GM18505 (cell line): ENCODE measurements around the gene TBX4.

Experiments
- ATAC-seq: cut with Tn5 transposase; IDR thresholded peaks from one replicate; pipeline ENCODE4 v1.9.1; 2021; ENCODE audit not compliant: unreplicated experiment
- POLR2A ChIP-seq: IDR thresholded peaks from 4 replicates; pipeline ENCODE4 v1.6.1; 2011; ENCODE audit warnings: borderline replicate concordance; ENCODE audit not compliant: insufficient read depth, insufficient read length; ENCODE audit errors: extremely low read depth

Gene TBX4

DNA sequence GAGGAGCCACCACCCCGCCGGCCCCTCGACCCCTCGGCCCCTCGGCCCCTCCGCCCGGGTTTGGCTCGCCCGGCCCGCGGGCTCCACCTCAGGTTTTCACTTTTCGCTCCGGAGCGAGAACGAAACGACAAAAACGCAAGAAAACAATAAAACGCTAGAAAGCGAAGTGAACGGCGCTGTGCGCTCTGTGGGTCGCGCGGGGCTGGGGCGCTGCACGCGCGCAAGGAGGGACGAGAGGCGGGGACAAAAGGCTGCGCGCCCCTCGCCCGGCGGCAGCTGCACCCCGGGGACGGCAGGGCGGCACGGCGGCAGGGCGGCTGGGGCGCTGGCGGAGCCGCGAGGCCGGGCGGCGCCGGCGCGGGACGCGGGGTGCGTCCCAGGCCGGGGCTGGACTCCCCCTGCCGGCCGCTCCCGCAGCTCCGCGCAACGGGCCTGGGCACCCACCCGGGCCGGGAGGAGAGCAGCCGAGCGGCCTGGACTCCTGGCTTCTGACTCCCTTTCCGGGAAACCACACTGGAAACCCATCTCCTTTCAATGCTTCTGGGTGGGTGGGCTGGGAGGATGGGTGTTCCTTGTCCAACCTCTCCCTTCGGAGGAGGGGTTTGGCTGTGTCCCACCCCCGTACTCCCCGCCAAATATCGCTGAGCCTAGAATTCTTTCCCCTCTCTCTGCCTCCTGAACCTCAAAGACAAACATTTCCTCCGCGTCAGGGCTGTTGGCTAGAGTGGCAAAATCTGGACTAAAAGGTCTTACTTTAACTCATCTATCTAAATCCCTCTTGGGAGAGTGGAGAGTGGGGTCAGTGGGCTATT is 42.7 kb upstream of the TBX4 start:
- no peak for ATAC-seq
- TF ChIP-seq POLR2A = no peak

DNA sequence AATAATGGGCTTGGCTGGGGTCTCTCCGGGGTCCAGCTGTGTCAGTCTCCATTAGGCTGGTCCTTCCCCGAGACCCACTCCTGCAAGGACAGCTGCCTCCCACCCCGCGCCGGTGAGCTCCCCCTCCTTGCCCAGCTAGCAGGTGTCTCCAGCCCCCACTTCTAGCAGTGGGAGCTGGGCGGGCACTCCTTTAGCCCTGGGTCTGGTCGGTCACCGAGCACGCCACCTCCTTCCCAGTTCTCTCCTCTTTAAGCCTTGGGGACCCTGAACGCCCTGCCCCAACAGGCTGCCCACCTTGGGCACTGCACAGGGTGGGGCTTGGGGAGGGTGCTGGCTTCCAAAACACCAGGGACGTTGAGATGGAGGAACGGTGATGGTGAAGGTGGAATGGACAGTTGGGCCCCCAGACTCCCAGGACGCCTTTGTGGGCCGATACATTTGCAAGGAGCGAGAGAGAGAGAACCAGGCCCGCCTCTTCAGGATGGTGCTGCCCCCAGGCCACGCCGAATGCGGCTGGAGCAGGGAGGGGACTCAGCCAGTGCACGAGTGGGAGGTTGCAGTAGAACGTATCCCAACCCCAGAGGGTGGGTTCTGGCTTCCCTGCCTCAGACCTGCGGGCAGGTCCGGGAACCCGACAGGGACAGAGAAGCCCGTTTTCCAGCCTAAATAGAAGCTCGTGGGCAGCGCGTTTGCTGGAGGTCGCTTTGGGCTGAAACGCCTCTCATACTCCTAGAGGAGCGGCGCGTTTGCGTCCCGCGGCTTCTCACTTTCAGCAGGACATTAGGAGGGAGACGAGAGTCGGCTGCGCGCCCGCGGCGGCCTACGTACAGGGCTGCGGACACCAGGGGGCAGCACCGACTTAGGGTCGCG is 41.8 kb upstream of the TBX4 start:
- no peak for ATAC-seq
- no peak for TF ChIP-seq POLR2A

DNA sequence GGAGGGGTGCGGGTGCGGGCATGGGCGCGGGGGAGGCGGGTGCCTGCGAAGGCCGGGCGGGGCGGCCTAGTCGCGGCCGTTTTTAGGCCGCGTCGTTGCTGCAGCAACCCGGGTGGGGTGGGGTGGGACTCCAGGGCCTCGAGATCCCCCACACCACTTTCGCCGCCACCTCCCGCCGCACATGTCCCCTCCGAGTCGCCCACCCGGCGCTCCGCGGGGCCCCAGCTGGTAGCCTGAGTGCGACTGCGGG is 41.3 kb upstream of the TBX4 start:
- no peak for TF ChIP-seq POLR2A
- no peak for ATAC-seq

DNA sequence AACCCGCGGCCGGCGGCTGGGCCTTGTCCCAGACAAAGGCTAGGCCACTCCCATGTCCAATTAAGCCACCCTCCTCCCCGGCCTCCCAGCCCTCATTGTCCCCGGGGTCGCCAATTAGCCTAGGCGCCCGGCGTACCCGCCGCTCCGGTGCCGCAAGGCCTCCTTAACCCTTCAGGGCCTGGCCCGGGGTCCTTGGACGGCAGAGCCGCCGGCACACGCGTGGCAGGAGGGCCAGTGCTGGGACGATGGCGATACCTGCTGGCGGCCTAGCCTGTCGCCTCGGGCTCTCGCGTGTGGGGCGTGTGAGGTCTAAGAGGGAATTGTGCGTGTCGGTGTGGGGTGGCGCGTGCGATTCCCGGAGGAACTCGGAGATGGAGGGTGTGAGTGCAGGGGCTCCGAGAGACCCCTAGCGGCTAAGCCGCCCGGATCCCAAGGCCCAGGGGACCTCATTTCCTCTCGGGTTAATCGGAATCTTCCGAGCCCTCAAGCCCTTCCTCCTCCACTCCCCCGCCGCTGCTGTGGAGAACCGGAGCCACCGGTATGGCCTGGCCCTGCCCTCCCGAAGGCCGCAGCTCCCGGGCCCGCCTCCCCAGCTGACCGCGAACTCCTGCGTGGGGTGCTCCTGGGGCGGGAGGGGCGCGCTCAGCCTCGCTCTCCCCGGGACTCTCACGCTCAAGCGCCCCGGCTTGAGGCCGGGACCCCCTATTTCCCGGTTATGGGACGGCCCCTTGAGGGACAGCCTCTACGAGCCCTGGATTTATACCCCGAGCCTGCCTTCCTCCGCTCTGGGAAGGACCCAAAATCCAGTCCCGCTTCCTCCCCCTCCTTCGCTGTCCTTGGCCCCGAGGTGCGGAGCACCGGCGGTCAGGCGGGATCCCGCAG is 40.7 kb upstream of the TBX4 start:
- no peak for TF ChIP-seq POLR2A
- no peak for ATAC-seq

DNA sequence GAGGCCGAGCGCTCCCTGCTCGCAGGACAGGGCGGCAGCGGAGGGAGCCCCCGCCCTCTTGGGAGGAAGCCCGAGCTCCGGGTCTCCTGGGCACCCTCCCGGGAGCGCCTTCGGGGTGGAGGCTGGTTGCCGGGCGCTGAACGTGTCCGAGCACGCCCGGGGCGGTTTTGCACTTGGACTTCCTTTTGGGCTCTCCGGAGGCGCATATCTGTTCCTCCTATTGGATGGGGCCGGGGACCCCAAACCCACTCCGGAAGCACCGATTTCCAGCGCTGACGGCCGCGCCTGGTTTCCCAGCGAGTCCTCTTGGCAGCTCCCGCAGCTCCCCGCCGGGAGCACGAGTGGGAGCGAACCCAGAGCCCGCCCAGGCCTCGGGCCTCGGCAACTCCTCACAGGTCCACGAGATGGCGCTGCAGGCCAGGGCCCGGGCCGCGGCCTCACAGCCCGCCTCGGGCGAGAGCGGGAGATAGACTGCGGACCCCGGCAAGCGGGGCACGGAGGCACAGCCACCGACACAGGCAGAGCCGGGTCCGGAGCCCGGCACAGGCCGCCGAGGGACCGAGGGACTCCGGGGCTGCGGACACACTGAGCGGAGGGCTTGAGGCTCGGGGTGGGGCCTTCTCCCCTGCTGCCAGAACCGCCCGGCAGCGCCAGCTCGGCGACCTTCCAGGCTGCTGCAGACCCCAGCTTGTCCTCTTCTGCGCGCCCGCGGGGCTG is 39.9 kb upstream of the TBX4 start:
- TF ChIP-seq POLR2A = no peak
- ATAC-seq = peak; percentile 61

DNA sequence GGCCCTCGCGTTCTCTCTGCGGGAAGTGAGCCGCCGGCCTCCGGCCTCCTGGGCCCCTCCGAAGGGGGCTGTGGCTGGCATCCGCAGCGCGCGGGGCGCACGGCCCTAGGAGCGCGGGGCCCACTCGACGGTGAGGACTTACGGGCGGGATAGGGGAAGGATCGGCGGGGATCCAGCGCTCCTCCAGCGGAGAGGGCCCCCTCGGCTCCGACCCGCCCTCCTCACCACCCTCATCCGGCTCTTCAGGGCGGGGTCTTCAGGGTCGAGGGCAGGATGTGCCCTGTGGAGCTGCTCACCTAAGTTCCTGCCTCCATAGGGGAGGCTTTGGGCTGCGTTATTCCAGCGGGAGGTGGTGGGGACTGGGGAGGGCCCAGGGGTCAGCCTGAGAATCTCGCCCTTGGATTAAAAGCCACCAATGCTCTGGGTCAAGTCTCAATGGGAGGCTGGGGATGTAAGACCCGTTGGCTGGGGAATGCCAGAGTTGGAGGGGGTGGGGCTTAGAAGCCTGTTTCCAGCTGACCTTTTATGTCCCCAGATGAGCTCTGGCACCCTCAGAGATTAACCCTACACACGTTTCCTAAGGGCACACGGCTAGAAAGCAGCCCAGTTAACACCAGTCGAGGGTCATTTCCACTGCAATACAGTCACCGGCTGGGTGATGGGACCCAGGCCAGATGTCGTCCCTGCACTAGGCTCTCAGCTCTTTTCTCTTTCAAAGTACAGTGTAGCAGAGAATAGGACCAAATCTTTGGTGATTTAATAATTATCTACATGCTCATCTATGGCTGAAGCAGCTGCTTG is 39.2 kb upstream of the TBX4 start:
- ATAC-seq = no peak
- TF ChIP-seq POLR2A = no peak

DNA sequence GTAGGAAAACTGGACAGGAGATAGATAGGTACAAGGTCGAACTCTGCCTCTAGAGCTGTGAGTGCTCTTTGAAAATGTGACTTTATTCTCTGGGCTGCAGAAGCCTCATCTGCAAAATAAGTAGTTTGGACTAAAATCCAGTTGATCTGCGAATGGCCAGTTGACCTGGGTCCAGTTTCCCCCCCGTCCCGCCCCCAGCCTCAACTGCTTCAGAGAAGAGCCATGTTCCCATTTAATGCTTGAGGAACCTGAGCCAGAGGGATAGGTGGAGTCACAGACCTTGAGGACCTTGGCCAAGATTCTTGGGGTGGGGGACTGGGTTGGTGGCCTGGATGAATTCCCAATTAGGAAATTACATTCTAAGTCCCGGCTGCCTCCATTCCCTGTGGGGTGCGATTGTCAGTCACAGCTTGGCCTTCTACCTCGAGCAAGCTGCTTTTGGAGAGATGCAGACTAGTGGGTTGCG is 38.5 kb upstream of the TBX4 start:
- no peak for TF ChIP-seq POLR2A
- no peak for ATAC-seq

DNA sequence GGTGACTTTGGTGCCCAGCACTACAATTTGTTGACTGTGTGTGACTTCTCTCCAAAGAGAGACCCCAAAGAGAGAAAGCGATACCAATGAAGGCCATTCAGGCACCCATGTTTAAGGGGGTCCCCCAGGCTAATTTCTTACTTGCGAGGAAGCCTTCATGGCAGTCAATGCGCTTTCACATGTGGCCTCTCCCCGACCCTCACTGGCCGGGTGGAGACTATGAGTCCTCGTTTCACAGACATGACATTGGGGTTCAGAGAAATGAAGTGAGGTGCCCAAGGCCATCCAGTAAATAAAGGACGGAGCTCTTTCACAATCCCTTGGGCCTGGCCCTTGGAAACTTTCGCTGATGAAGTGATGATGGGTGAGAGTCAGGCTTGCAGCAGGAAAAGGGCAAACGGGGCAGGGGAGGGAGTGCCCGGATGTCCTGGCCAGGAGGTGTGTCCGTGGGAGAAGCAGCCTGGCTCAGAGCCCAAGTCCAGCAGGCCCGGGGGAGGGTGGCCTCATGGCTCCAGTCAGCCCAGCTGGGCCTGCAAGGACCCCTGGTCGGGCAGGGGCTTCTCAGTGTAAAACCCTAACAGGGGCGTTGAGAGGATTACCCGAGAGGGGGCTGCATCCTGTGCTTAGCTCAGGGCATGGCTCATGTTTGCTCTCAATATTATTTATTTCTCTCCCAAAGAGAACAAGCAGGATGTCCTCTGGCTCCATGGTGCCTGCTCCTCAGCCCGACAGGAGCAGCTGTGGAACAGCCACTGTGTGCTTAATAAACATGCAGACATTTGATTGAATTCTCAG is 37.9 kb upstream of the TBX4 start:
- TF ChIP-seq POLR2A = no peak
- ATAC-seq = no peak

DNA sequence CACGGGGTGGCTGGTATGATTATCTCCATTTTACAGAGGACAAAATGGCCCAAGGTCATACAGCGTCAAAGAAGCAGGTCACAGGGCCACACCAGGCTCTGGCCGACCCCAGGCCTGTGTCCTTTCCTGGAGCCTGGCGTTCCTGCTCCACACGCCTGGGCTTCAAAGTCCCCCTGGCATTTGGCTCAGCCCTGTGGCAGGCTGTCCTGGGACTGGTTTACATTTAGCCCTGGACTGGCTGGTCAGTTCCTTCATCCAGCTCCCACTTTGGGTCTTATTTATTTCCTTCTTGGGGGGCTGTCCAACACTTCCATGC is 37.3 kb upstream of the TBX4 start:
- ATAC-seq = no peak
- no peak for TF ChIP-seq POLR2A

DNA sequence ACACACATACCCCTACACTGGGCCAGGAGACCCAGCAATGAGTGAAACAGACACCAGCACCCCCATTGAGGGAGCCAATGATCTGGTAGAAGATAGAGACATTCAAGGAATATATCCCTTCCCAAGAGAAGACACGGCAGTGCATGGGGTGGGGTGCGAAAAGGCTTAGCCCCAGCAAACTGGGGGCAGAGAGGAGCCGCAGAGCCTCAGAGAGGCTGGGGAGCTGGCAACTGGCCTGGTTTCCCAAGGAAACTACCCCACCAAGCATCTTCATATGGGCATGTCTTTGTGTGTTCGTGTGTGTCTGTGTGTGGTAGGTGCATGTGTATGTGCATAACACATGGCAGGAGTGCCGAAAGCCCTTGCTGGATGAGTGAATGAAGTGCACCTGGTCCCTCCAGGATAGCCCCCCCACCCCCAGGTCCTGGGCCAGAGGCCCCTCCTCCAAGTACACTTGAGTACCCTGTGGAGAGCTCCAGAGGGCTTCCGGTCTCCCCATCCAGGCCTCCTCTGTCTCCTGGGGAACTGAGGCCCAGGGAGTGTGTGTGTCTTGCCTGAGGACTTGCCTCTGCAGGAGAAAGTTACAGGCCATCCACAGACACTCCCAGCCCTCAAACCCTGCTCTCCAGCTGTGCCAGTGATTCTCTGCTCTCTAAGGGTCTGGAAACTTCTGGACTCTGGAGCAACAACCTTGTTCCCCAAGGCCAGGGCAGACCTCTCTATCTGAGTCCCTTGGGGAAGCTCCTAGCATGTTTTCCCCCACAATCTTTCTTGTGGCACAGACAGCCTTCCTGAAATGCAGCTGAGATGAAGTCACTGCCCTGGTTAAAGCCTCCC is 36.6 kb upstream of the TBX4 start:
- no peak for ATAC-seq
- no peak for TF ChIP-seq POLR2A

DNA sequence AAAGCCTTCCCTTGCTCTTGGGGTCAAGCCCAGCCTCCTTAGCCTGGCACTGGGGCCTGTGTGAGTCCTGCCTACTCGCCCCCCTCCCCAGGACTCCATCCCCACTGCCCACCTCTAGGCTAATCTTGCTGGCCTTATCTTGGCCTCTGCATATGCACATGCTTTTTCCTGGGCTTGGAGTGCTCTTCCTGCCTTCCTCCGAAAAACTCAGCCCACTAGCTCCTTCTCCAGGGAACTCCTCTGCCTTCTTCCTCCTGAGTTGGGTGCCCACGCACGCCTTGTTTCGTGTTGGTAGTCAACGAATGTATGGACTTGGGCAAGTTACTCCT is 36.0 kb upstream of the TBX4 start:
- no peak for TF ChIP-seq POLR2A
- ATAC-seq = no peak

DNA sequence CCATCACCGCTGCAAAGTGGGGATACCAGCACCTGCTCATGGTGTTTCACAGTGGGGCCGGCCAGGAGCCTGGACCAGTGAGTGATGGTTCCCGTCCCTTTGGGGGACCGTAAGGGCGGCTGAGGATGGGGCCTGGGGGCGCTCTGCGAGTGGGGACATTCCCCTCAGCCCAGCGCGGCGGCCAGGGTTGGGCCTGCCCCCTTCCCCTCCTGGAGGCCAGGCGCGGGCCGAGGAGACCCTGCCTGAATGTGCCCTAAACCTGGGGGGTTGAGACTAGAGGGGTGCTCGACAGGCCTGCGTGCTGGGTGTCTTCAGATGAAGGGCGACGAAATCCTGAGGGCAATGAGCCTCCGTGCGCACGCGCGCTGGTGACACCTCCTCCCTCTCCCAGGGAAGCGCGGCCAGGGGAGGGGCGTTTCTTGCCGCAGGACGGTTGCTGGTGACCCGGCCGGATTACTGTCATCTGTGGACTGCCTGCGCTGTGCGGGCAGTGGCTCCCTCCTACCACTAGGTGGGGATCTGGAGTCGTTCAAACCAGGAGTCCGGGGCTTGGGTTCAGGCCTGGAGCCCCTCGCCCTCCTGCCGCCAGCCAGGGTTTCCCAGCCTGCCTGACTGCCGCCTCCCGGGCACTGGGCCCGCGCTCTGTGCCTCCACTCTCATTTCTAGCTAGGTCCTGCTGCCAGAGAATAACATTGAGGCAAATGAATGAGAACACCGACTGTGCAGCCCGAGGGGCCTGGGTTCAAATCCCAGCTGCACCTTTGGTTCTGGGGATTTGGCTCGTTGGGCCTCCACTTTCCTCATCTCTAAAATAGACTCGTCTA is 35.5 kb upstream of the TBX4 start:
- no peak for TF ChIP-seq POLR2A
- ATAC-seq = no peak
